EL (cell line): ENCODE results near the gene HNF1A.

Experiments used
- DNase-seq: peaks from one replicate; pipeline ENCODE4 v3.0.0-alpha.2; 2016

Gene HNF1A

DNA sequence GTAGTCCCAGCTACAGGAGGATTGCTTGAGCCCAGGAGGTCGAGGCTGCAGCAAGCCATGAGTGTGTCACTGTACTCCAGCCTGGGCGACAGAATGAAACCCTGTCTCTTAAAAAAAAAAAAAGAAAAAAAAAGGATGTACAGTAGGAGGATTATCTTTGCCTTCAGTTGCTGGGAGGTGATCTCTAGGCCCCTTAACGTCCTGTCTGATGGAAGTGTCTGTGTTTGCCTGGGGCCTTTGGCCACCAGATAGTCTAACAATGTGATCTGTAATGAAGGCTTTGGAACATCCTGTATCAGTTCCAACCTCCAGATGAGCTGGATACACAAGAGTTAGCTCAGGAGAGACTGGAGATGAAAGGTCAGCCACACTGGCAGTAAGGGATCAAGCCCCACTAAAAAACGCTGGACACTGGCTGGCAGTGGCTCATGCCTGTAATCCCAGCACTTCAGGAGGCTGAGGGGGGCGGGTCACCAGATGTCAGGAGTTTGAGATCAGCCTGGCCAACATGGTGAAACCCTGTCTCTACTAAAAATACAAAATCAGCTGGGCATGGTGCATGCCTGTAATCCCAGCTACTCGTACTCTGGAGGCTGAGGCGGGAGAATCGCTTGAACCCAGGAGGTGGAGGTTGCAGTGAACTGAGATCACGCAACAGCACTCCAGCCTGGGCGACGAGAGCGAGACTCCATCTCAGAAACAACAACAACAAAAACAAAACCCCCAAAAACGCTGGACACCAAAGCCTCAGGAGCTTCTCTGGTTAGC is 19.0 kb upstream of the HNF1A start:
- no peak for DNase-seq

DNA sequence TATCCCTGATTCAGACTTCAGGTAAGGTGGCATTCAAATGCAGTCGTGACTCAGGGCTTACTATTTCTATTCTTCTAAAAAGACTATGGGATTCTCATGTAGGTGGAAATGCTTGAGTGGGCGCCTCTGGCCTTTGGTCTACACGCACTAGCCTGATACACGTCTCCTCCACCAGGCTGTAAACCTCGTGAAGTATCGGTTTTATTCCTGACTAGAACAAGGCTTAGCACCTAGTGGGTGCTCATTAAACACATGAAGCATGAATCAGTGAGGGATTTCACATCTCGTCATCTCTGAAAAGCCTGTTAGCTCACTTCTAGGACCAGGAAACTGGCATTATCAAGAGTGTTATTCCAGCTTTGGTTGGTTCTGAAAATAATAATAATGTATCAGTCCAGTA is 17.7 kb upstream of the HNF1A start:
- no peak for DNase-seq

GRCh38 chr12:120961604-120962531 is 16.5 kb upstream of the HNF1A start:
- no peak for DNase-seq

- DNase-seq: no peak
Measured at GRCh38 chr12:120962532-120963020, 15.8 kb upstream of the HNF1A start.

- no peak for DNase-seq
Measured at GRCh38 chr12:120964298-120964697, 14.0 kb upstream of the HNF1A start.

DNA sequence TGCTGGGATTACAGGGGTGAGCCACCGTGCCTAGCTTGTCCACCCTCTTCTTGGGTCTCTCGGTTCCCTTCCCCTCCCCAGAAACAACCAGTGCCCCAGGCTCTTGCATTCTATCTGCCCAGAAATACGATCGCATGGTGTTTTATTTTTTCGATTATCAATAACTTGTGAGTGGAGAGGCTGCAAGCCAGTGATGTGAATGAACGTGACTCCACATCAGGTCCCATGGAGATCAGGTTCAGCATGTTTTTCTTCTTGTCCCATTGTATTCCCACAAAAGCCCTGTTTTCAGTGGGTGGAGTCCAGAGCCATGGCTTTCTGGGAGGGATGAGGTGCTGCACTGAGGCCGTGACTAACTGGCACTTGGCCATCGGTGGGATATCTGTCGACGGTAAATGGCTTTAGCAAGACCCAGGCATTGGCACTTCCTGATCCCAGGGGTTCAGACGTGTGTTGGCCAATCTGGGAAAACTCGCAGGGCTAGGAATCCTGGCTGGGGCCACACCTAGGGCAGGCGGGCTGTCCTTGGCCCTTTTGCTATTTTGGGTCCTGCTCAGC is 12.7 kb upstream of the HNF1A start:
- DNase-seq: no peak

DNA sequence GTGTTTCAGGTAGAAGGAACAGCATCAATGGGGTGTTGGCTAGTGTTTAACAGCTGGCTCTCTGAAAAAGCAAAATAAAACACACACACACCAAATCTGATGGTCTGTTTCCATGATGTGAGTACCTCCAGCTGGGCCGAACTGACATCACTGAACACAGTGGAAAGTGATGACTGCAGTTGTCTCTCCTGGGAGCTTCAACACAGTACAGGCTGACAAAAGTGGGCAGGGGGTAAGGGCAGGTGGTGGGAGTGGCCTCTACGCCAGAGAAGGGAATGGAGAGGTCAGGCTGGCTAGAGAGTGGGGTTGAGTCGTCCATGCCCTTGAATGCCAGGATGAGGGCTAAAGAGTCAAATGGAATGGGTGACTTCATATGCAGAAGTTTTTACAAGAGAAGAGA is 8.0 kb upstream of the HNF1A start:
- no peak for DNase-seq

- DNase-seq: peak; percentile 59
Measured at GRCh38 chr12:120971299-120972180, 6.8 kb upstream of the HNF1A start.

DNA sequence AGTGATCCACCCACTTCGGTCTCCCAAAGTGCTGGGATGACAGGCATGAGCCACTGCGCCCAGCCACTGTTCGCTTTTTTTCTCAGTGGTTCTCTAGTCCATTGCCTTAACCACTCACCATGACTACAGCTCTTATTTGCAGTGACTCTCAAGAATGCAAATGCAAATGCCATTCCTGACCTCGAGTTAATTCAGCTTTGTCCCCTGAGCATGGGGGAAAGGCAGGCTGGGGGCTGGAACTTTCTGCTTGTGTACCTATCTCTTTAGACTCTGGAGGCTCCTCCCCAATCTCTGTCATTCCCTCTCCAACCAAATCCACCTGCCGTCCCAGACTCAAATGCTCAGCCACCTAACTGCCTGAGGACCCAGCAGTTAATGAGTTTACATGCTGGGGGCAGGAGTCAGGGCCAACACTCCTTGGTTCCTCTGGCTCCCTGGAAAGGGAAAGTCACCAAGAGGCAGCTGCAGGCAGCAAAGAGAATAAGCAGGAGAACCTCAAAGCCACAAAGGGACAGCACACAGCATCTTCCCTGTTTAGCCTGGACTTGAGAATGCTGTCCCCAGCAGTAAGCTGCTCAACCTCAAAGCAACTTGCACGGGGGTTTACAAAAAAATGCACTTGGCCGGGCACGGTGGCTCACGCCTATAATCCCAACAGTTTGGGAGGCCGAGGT is 5.3 kb upstream of the HNF1A start:
- DNase-seq: no peak

DNA sequence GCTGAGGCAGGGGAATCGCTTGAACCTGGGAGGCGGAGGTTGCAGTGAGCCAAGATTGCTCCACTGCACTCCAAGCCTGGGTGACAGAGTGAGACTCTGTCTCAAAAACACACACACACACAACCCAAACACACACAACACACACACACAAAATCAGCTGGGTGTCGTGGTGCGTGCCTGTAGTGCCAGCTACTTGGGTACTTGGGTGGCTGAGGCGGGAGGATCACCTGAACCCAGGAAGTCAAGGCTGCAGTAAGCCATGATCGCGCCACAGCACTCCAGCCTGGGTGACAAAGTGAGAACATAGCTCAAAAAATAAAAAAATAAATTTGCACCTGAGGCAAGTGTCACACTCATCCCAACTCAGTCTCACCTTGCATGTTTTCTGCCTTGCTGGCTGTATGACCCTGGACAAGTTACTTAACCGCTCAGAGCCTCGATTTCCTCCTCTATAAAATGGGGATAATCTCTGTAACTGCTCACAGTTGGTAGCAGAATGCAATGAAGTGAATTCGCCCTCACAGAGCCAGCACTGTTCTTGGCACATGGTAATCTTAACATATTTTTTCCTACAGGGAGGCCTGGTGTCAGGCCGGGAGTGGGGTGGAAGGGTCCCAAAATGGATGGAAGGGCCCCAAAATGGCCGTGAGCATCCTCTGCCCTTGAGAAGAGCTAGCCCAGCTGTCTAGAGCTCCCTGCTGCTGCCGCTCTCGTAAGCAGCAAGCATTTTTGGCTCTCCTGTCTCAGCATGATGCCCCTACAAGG is 630 bp upstream of the HNF1A start:
- no peak for DNase-seq

DNA sequence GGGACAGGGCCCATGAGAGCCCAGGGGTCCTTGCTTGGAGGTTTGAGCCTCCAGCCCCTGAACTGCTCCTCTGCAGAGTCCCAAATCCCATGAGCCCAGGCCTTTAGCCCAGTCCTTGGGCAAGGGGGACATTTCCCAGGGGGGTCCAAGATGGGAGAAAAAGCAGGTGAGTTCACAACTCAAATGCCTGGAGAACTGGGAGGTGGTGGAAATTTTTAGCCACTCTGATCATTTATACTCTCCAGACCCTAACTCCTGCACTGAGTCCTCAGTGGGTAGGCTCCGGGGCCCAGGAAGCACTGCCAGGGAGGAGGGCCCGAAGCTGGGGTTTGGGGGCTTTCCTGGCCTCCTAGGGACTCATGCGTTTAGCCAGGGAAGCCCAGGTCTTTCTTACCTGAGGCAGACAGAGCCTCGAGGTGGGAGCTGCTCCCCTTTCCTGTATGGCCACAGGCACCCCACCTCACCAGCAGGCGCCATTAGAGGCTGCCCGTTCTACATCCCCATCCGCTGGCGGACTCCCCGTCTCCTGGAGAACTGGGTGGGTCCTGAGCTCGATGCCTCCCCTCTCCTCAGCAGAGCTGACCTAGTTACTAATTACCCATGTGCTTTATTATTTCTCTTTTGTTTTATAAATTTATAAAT is 998 bp downstream of the HNF1A start:
- DNase-seq: no peak

DNA sequence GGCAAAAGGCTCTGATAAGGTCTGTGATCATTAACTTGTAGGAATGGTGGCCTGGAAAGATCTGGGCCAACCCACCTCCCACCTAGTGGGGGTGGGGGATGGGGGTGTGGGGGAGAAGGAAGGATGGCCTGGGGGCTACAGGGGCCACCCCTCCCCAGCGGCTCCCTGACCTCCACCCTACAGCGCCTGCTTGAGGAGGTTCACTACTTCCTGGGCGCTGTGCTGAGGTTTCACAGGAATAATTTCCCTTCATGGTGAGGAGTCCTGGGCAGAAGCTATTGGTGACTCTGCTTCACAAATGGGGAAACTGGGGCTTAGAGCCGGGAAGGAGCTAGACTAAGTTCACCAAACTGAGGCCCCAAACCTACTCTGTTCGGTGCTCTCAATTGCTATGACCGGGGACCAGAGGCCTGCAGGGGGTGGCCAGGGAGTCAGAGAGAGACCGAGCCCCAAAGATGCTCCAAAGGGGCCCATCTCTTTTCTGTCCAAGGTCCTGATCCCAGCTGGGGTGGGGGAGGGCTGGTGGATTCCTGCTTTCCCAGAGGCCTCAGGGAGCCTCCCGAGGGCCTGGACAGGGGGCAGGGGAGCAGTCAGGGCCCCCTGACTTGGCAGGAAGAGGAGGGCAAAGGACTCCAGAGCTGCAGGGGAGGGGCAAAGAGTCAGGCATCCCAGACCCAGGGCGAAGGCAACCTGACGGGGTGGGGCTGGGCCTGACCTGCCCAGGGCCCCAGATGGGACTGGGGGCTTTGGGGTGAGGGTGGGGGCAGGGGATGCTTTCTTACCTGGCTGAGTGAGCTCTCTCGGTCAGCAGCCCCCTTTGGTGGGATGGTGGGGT is 1.7 kb downstream of the HNF1A start:
- DNase-seq: no peak

DNA sequence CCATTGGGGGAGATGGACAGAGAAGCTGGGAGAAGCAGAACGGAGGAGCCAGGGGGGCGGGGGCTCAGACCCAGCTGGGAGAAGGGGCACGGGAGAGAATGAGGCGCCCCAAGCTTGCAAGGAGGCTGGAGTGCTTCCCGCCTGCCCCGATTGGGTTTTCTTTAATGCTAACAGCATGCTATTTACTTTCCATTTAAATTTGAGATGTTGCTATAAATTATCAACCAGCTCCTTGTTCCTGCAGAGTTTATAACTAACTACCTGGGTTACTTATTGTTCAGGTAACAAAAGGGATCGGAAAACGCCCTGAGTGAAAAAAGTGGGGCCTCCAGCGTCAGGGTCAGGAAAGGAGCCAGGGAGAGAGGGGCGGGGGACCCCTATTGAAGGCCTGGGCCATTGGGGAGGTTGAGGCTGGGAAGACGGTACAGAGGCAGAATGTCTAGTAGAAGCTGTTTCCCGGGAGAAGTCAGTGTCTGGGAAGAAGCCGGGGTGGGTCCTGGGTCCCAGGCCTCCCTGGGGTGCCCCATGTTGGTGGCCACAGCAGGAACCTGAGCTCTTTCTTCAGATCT is 2.5 kb downstream of the HNF1A start:
- DNase-seq: no peak

GRCh38 chr12:120981407-120981941 is 3.1 kb downstream of the HNF1A start:
- no peak for DNase-seq

DNA sequence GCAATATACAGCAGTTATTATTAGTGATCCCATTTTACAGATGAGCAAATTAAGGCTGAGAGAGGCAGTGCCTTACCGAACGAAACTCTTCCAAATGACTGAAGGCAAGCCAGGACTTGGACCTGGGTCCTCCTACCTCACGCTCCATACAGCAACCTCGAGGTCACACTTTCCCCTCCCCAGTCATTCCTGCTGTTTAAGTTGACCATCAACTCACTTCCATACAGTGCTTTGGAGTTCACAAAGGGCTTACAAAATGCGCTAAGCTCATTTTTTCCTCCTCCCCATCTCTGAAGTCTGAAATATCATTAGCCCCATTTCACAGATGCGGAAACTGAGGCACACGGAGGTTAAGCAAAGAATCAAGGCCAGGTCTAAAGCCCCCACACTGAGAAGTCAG is 4.3 kb downstream of the HNF1A start:
- DNase-seq: no peak

GRCh38 chr12:120983759-120984158 is 5.4 kb downstream of the HNF1A start:
- no peak for DNase-seq

GRCh38 chr12:120984351-120984898 is 6.1 kb downstream of the HNF1A start:
- no peak for DNase-seq

GRCh38 chr12:120988234-120988633 is 9.9 kb downstream of the HNF1A start:
- DNase-seq: no peak

DNA sequence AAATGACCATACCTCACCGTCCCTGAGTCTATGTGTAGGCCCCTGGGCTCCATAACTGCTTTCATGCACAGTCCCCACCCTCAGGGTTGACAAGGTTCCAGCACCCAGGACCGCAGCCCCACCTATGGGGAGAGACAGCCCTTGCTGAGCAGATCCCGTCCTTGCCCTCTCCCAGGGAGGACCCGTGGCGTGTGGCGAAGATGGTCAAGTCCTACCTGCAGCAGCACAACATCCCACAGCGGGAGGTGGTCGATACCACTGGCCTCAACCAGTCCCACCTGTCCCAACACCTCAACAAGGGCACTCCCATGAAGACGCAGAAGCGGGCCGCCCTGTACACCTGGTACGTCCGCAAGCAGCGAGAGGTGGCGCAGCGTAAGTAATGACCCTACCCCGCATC is 10.3 kb downstream of the HNF1A start:
- DNase-seq: no peak
